Calu3 (cell line): ENCODE data around the gene RNF207. TPM values are rescaled to one million over a fixed set of nuclear protein-coding genes. Genes with fewer than 3 reads are reported as not detected.

Source experiments
- BruUV-seq: library from RNA; stranded (reverse); fragments of 400-500 nt; replicated peaks from 2 replicates; lab custom pipeline; 2021; lab: Mats Ljungman, UMichigan
- CTCF ChIA-PET: fragments of 300-600 bp; sonication (Branson Sonifier 250); formaldehyde crosslinking; loops from one replicate; lab custom pipeline; 2022; ENCODE audit warnings: antibody characterized with exemption; lab: Charles Lee
- DNase-seq: peaks from one replicate; pipeline ENCODE4 v3.0.0; 2022
- H3K27ac Mint-ChIP-seq: one replicate; pipeline ENCODE4 v1.8.0; 2022; ENCODE audit warnings: mixed read lengths; ENCODE audit not compliant: unreplicated experiment
- H3K27me3 Mint-ChIP-seq: one replicate; pipeline ENCODE4 v1.8.0; 2022; ENCODE audit warnings: mixed read lengths; ENCODE audit not compliant: unreplicated experiment
- H3K36me3 Mint-ChIP-seq: one replicate; pipeline ENCODE4 v1.8.0; 2022; ENCODE audit warnings: mild to moderate bottlenecking, moderate library complexity, mixed read lengths; ENCODE audit not compliant: insufficient read depth, unreplicated experiment
- H3K4me1 Mint-ChIP-seq: one replicate; pipeline ENCODE4 v1.8.0; 2022; ENCODE audit warnings: mild to moderate bottlenecking, low read depth, mixed read lengths; ENCODE audit not compliant: unreplicated experiment
- H3K4me3 Mint-ChIP-seq: one replicate; pipeline ENCODE4 v1.8.0; 2022; ENCODE audit warnings: mild to moderate bottlenecking, low read depth, moderate library complexity, mixed read lengths; ENCODE audit not compliant: unreplicated experiment
- H3K9me3 Mint-ChIP-seq: one replicate; pipeline ENCODE4 v1.8.0; 2022; ENCODE audit warnings: low read depth, mixed read lengths; ENCODE audit not compliant: unreplicated experiment
- CTCF ChIP-seq: fragments of 200-600 bp; IDR thresholded peaks from one replicate; pipeline ENCODE4 v1.8.0; 2022; ENCODE audit warnings: antibody characterized with exemption; ENCODE audit not compliant: unreplicated experiment
- intact Hi-C: fragments of 100-400 bp; cut with micrococcal nuclease; formaldehyde crosslinking; loops from one replicate; pipeline ENCODE4 v1.10.0; 2022; ENCODE audit not compliant: unreplicated experiment
- total RNA-seq: library from RNA; stranded (reverse); gene quantifications from 2 replicates; pipeline ENCODE4 v1.2.3, GENCODE V29; 2022

Gene RNF207
- total RNA-seq, 1 experiment from 2014 or later, result 160 TPM

- H3K4me1 Mint-ChIP-seq, result peaks cover 8% of the 10 kb centered on the region
- intact Hi-C loops, result no loop called here
- CTCF ChIA-PET, result no interaction called here
- BruUV-seq, result no TSS peak
- TF ChIP-seq CTCF, result no peak
- no peaks in the 10 kb centered on the region for H3K9me3 Mint-ChIP-seq
- H3K36me3 Mint-ChIP-seq, result no peaks in the 10 kb centered on the region
- DNase-seq, result no peak
- H3K27me3 Mint-ChIP-seq, result peaks cover 87% of the 10 kb centered on the region
- no peak overlapping the region for H3K27ac Mint-ChIP-seq
- no peak overlapping the region for H3K4me3 Mint-ChIP-seq
Observed at GRCh38 chr1:6166655-6167390, 39.1 kb upstream of the RNF207 start.

DNA sequence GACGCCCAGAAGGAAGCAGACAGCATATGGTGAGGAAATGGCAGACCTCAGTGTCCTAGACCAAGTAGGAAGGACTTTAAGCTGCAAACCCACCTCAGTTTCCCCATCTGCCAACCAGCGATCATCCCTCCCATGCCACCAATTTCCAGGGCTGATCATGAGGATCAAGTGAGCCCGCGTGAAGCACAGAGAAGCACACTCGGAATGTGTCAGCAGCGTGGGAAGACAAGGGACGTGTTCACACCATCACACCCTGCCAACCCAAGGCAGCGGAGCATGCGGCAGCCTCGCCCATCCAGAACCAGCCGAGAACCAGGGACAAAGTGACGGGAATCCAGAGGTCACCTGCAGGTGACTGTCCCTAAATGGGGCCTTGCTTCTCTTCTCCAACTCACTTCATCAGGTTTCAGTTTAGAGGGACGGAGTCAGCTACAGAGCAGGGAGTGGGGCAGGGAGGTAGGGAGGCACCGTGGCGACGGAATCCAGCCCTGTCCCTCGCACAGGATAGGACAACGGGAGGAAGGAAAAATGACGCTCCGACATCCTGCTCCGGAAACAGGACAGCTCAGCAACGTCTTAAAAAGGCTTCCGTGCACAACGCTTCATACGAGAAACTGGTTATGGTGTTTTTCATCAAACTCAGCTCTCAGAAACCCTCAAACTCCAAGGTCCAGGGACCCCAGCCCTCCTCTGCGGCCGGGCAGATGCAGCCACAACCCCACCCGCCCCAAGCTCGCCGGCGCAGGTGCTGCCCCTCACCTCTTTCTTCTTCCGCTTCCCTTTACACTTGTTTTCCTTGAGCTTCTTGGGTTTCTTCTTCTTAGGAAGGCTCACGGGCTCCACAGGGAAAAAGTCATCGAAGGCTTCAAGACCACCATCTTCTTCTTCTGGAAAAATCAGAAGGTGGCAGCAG lies 38.3 kb upstream of the RNF207 start:
- DNase-seq, result no peak
- BruUV-seq, result no TSS peak
- no peak overlapping the region for H3K4me3 Mint-ChIP-seq
- no peak for TF ChIP-seq CTCF
- no peaks in the 10 kb centered on the region for H3K9me3 Mint-ChIP-seq
- CTCF ChIA-PET, result interaction anchor here (0.6 kb wide), 1 partner anchor 139 kb away, joined by 7 read pairs; no protein-coding TSS in a partner anchor
- H3K27ac Mint-ChIP-seq, result no peak overlapping the region
- H3K36me3 Mint-ChIP-seq, result no peaks in the 10 kb centered on the region
- H3K27me3 Mint-ChIP-seq, result peaks cover 81% of the 10 kb centered on the region
- intact Hi-C loops, result no loop called here
- H3K4me1 Mint-ChIP-seq, result peaks cover 8% of the 10 kb centered on the region

- H3K4me3 Mint-ChIP-seq, result no peak overlapping the region
- no peaks in the 10 kb centered on the region for H3K9me3 Mint-ChIP-seq
- H3K27ac Mint-ChIP-seq, result no peak overlapping the region
- H3K4me1 Mint-ChIP-seq, result peaks cover 8% of the 10 kb centered on the region
- H3K27me3 Mint-ChIP-seq, result peaks cover 67% of the 10 kb centered on the region
- intact Hi-C loops, result no loop called here
- no peaks in the 10 kb centered on the region for H3K36me3 Mint-ChIP-seq
- no peak for TF ChIP-seq CTCF
- no TSS peak for BruUV-seq
- DNase-seq, result no peak
- CTCF ChIA-PET, result interaction anchor here (0.7 kb wide), 1 partner anchor 243 kb away, joined by 3 read pairs; no protein-coding TSS in a partner anchor
Observed at GRCh38 chr1:6168947-6169586, 36.9 kb upstream of the RNF207 start.

DNA sequence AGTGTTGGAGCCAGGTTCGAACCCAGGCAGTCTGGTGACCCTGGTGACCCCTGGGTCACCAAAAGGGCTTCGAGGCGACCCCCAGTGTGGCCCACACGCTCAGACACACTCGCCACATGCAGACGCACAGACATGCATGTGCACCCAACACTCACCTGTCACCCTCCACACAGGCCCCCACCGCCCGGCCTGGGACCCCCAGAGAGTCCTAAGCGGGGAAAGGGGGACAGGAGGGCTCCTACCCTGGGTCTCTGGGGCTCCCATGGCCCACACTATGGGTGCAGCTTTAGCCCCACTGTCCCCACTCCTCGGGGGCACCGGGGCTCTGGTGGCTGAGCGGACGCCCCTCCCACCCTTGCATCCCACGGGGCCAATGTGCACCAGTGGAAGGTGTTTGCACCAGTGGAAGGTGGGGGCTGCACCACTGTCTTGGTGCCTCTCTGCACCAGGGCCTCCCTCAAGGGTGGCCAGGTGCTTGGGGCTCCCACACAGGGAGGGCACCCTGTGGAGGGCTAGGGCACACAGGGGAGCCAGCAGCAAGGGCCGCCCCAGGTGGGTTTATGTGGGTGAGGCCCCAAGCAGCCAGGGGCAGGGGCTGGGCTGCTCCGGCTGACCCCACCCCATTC lies 35.7 kb upstream of the RNF207 start:
- peaks cover 55% of the 10 kb centered on the region for H3K27me3 Mint-ChIP-seq
- peaks cover 8% of the 10 kb centered on the region for H3K4me1 Mint-ChIP-seq
- BruUV-seq, result no TSS peak
- intact Hi-C loops, result loop anchor here (2.0 to 10.0 kb wide), 2 partner anchors 61 to 115 kb away; no protein-coding TSS in a partner anchor
- CTCF ChIA-PET, result no interaction called here
- TF ChIP-seq CTCF, result no peak
- no peak overlapping the region for H3K4me3 Mint-ChIP-seq
- no peaks in the 10 kb centered on the region for H3K36me3 Mint-ChIP-seq
- H3K9me3 Mint-ChIP-seq, result no peaks in the 10 kb centered on the region
- DNase-seq, result no peak
- H3K27ac Mint-ChIP-seq, result no peak overlapping the region
